Esophagus muscularis mucosa (tissue), 3 donors: ENCODE results near the gene FBXW5.

Experiments
- CTCF ChIP-seq, 3 experiments: fragments of 200-600 bp in 2 of 3; fragments of 450-650 bp in 1 of 3; sonication (generic) in 2 of 3; IDR thresholded peaks; one replicate each; pipeline ENCODE4 v1.5.1; 2017 to 2019; ENCODE audit warnings: antibody characterized with exemption in 3 of 3, mild to moderate bottlenecking in 2 of 3, moderate library complexity in 1 of 3
- POLR2A ChIP-seq: fragments of 450-650 bp; IDR thresholded peaks from one replicate; pipeline ENCODE4 v1.6.1; 2017; ENCODE audit warnings: antibody characterized with exemption, moderate library complexity, mild to moderate bottlenecking, low read depth
- POLR2AphosphoS5 ChIP-seq, 2 donors: sonication (generic); formaldehyde crosslinking; IDR thresholded peaks; one replicate each; pipeline ENCODE4 v1.6.1; 2017; ENCODE audit warnings: antibody characterized with exemption in 2 of 2

GRCh38 chr9:136917902-136918301 is 26.6 kb downstream of the FBXW5 start:
- TF ChIP-seq CTCF (IDR thresholded peaks at IDR 0.05) (no peak), POLR2A (no peak), POLR2AphosphoS5 (IDR thresholded peaks at IDR 0.05) (no peak)
